CD4-positive, alpha-beta T cell (primary cell): Measurements from ENCODE around the gene LIPA. TPM values are rescaled to one million over a fixed set of nuclear protein-coding genes. Genes with fewer than 3 reads are reported as not detected.

ENCODE experiments used
- ATAC-seq: fragments of 200-7000 bp; cut with Tn5 transposase; one replicate; pipeline ENCODE4 v1.10.0; 2022; ENCODE audit warnings: mild to moderate bottlenecking; ENCODE audit not compliant: poor library complexity
- CTCF ChIA-PET: fragments of 350-600 bp; sonication (Branson Sonifier 250); formaldehyde crosslinking; loops from one replicate; lab custom pipeline; 2021; ENCODE audit warnings: antibody characterized with exemption, inconsistent platforms; lab: Charles Lee
- POLR2A ChIA-PET: fragments of 350-600 bp; sonication (Branson Sonifier 250); formaldehyde crosslinking; loops from one replicate; lab custom pipeline; 2021; ENCODE audit warnings: antibody characterized with exemption, inconsistent platforms; lab: Charles Lee
- DNase-seq, 14 experiments: peaks; one replicate each; pipeline ENCODE4 v3.0.0-alpha.2; 2013 to 2020; ENCODE audit warnings: mixed read lengths in 2 of 14
- H3K27ac ChIP-seq, 2 donors: one replicate each; pipeline versions ENCODE4 v1.5.1 to v1.7.0; 2013; ENCODE audit warnings: low read length in 2 of 2, low read depth in 1 of 2, mild to moderate bottlenecking in 1 of 2
- H3K27me3 ChIP-seq, 2 experiments: 1 replicate in 1 of 2; 2 replicates in 1 of 2; pipeline versions ENCODE4 v1.6.1 to v1.7.0; 2013; ENCODE audit warnings: low read length in 2 of 2, control low read depth in 1 of 2, mild to moderate bottlenecking in 1 of 2, moderate library complexity in 1 of 2; ENCODE audit not compliant: insufficient read depth in 2 of 2, control insufficient read depth in 1 of 2
- H3K36me3 ChIP-seq: one replicate; pipeline ENCODE4 v1.6.1; 2013; ENCODE audit warnings: low read length, control low read depth; ENCODE audit not compliant: insufficient read depth
- H3K4me1 ChIP-seq: one replicate; pipeline ENCODE4 v1.6.1; 2013; ENCODE audit warnings: low read length, control low read depth; ENCODE audit not compliant: insufficient read depth
- H3K4me3 ChIP-seq: one replicate; pipeline ENCODE4 v1.5.1; 2013; ENCODE audit warnings: mild to moderate bottlenecking, low read length, moderate library complexity
- H3K9me3 ChIP-seq, 2 experiments: 1 replicate in 1 of 2; 2 replicates in 1 of 2; pipeline versions ENCODE4 v1.6.1 to v1.7.0; 2013; ENCODE audit warnings: low read length in 2 of 2, mild to moderate bottlenecking in 2 of 2, control low read depth in 1 of 2, moderate library complexity in 1 of 2; ENCODE audit not compliant: control insufficient read depth in 1 of 2, insufficient read depth in 1 of 2
- H3K27ac Mint-ChIP-seq: one replicate; pipeline ENCODE4 v1.8.0; 2020; ENCODE audit warnings: mixed read lengths
- H3K27me3 Mint-ChIP-seq: one replicate; pipeline ENCODE4 v1.8.0; 2021; ENCODE audit warnings: mixed read lengths
- H3K36me3 Mint-ChIP-seq: one replicate; pipeline ENCODE4 v1.8.0; 2021; ENCODE audit warnings: low read depth, mixed read lengths
- H3K4me1 Mint-ChIP-seq: one replicate; pipeline ENCODE4 v1.8.0; 2021; ENCODE audit warnings: low read depth, mixed read lengths
- H3K4me3 Mint-ChIP-seq: one replicate; pipeline ENCODE4 v1.8.0; 2020; ENCODE audit warnings: mild to moderate bottlenecking, mixed read lengths
- H3K9me3 Mint-ChIP-seq: one replicate; pipeline ENCODE4 v1.8.0; 2020; ENCODE audit warnings: mixed read lengths
- intact Hi-C, 2 experiments: fragments of 100-400 bp; cut with DNase I in 1 of 2; cut with micrococcal nuclease in 1 of 2; formaldehyde crosslinking; loops; one replicate each; pipeline versions ENCODE4 v1.15.1 to v1.9.0; 2023 to 2025; cut with DNase I, micrococcal nuclease
- total RNA-seq, 174 experiments: library from RNA in 2 of 174; stranded (reverse) in 2 of 174; gene quantifications; one replicate each; pipeline ENCODE4 v1.2.3 and lab custom pipeline; 2021 to 2026
- TF ChIP-seq, protein P1 (sequence below): fragments of 200-600 bp; IDR thresholded peaks from one replicate; pipeline ENCODE4 v1.8.0; 2022; ENCODE audit warnings: antibody characterized with exemption, mild to moderate bottlenecking

Gene LIPA
- total RNA-seq, 2 experiments from 2014 or later = 15.6 to 16.4 TPM

DNA sequence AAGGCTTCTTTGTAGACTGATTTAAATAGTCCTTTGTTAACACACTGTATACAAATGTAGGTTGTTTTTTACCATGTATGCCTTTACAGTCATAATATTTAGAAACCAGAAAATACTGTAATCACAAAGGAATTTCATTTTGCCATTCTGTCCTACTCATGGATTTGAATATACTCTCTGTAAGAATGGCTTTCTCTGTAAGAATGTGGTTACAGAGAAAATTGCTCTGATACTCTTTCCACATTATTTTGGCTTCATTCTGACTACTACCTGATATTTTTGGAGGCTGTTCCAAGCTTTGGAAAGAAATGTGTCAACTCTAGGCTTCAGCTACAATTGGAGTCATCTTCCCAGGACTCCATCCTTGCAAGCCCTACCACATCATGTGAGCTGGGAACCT lies 68.0 kb downstream of the LIPA start:
- H3K4me1 Mint-ChIP-seq = no peaks in the 10 kb centered on the region
- no peak for ATAC-seq
- H3K27me3 Mint-ChIP-seq = peaks cover 5% of the 10 kb centered on the region
- H3K9me3 Mint-ChIP-seq = no peaks in the 10 kb centered on the region
- Histone ChIP-seq H3K9me3 (peaks cover 0 to 3% of the 10 kb centered on the region in 2 experiments), H3K27ac (no peak overlapping the region), H3K27me3 (no peaks in the 10 kb centered on the region), H3K4me3 (no peak overlapping the region), H3K4me1 (no peaks in the 10 kb centered on the region), H3K36me3 (no peaks in the 10 kb centered on the region)
- CTCF ChIA-PET = interaction anchor here (0.8 kb wide), 1 partner anchor 9 kb away, joined by 3 read pairs; no protein-coding TSS in a partner anchor
- intact Hi-C loops = no loop called here
- POLR2A ChIA-PET = no interaction called here
- TF ChIP-seq, protein P1, sequence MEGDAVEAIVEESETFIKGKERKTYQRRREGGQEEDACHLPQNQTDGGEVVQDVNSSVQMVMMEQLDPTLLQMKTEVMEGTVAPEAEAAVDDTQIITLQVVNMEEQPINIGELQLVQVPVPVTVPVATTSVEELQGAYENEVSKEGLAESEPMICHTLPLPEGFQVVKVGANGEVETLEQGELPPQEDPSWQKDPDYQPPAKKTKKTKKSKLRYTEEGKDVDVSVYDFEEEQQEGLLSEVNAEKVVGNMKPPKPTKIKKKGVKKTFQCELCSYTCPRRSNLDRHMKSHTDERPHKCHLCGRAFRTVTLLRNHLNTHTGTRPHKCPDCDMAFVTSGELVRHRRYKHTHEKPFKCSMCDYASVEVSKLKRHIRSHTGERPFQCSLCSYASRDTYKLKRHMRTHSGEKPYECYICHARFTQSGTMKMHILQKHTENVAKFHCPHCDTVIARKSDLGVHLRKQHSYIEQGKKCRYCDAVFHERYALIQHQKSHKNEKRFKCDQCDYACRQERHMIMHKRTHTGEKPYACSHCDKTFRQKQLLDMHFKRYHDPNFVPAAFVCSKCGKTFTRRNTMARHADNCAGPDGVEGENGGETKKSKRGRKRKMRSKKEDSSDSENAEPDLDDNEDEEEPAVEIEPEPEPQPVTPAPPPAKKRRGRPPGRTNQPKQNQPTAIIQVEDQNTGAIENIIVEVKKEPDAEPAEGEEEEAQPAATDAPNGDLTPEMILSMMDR = no peak
- no peak for DNase-seq
- H3K27ac Mint-ChIP-seq = no peak overlapping the region
- no peak overlapping the region for H3K4me3 Mint-ChIP-seq
- H3K36me3 Mint-ChIP-seq = no peaks in the 10 kb centered on the region

DNA sequence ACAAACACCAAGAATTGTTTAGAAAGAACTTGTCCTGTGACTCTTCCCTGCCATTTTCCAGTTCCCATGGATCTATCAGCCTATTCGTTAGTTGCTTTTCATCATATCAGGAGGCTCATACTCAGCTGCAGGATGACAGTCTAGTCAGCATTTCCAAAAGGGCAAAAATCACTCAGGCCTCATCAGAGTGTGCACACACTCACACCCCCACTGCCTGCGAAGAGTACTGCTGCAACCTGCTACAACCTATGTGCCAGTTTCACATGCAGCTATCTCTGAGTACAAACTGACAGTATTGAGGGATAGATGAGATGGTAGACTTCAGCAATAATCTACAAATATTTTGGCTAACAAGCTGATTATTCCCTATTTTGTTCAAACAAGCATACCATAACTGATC lies 68.7 kb downstream of the LIPA start:
- TF ChIP-seq, protein P1 = no peak
- Histone ChIP-seq H3K4me3 (no peak overlapping the region), H3K4me1 (no peaks in the 10 kb centered on the region), H3K27ac (no peak overlapping the region), H3K36me3 (no peaks in the 10 kb centered on the region), H3K9me3 (peaks cover 0 to 3% of the 10 kb centered on the region in 2 experiments), H3K27me3 (peaks cover 0 to 3% of the 10 kb centered on the region in 2 experiments)
- Mint-ChIP-seq H3K27ac (no peak overlapping the region), H3K4me1 (no peaks in the 10 kb centered on the region), H3K9me3 (no peaks in the 10 kb centered on the region), H3K27me3 (peaks cover 5% of the 10 kb centered on the region), H3K4me3 (no peak overlapping the region), H3K36me3 (no peaks in the 10 kb centered on the region)
- DNase-seq (no peak), ATAC-seq (no peak)
- ChIA-PET POLR2A (no interaction called here), CTCF (no interaction called here)
- intact Hi-C loops = no loop called here

DNA sequence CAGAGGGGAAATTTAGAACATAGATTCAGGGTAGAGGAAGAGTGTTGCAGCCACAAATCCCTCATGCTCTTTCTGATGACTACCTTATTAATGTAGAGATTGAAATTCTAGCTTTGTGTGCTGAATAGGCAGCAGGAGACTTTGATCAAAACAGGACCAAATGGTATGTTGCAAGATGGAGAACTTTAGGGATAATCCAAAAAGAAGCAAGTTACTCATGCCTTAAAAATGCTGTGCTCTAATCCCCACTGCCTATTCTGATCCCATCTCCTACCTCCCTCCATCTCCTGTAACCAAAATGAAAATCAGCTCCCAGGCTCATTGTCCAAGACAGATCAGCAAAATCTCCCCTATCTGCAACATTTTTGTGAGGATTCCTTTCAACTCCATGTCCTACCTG lies 75.8 kb downstream of the LIPA start:
- ChIA-PET POLR2A (no interaction called here), CTCF (no interaction called here)
- Mint-ChIP-seq H3K4me3 (no peak overlapping the region), H3K9me3 (no peaks in the 10 kb centered on the region), H3K4me1 (no peaks in the 10 kb centered on the region), H3K27ac (no peak overlapping the region), H3K36me3 (no peaks in the 10 kb centered on the region), H3K27me3 (peaks cover 12% of the 10 kb centered on the region)
- peaks cover 0 to 10% of the 10 kb centered on the region in 2 experiments for H3K27me3 ChIP-seq
- ATAC-seq = no peak
- TF ChIP-seq, protein P1 = no peak
- no peaks in the 10 kb centered on the region for H3K36me3 ChIP-seq
- no peak overlapping the region for H3K4me3 ChIP-seq
- DNase-seq = no peak
- no peaks in the 10 kb centered on the region for H3K4me1 ChIP-seq
- intact Hi-C loops = no loop called here
- H3K27ac ChIP-seq = no peak overlapping the region
- peaks cover 0 to 3% of the 10 kb centered on the region in 2 experiments for H3K9me3 ChIP-seq
